KOPT-K1 (cell line): ENCODE results near the gene DCDC2C.

Experiments used
- H3K27ac ChIP-seq: fragments of 200-600 bp; sonication (generic); 2 replicates; pipeline ENCODE4 v1.5.1; 2016; ENCODE audit warnings: antibody characterized with exemption, mild to moderate bottlenecking, low read depth, low read length; ENCODE audit not compliant: poor library complexity, severe bottlenecking
- H3K36me3 ChIP-seq: fragments of 200-600 bp; sonication (generic); 2 replicates; pipeline ENCODE4 v1.5.1; 2017; ENCODE audit warnings: antibody characterized with exemption, mild to moderate bottlenecking, low read length, moderate library complexity; ENCODE audit not compliant: insufficient read depth
- H3K9me3 ChIP-seq: fragments of 200-600 bp; sonication (generic); 2 replicates; pipeline ENCODE4 v1.5.1; 2017; ENCODE audit warnings: antibody characterized with exemption, low read length, mild to moderate bottlenecking; ENCODE audit not compliant: insufficient read depth, poor library complexity, severe bottlenecking

Gene DCDC2C

GRCh38 chr2:3666613-3666975 is 36.8 kb upstream of the DCDC2C start:
- no peaks in the 10 kb centered on the region for H3K36me3 ChIP-seq
- no peak overlapping the region for H3K27ac ChIP-seq
- H3K9me3 ChIP-seq: no peaks in the 10 kb centered on the region

GRCh38 chr2:3667151-3667631 is 36.2 kb upstream of the DCDC2C start:
- Histone ChIP-seq H3K36me3 (no peaks in the 10 kb centered on the region), H3K9me3 (no peaks in the 10 kb centered on the region), H3K27ac (no peak overlapping the region)

- Histone ChIP-seq H3K27ac (no peak overlapping the region), H3K9me3 (no peaks in the 10 kb centered on the region), H3K36me3 (no peaks in the 10 kb centered on the region)
Measured at GRCh38 chr2:3669656-3670055, 33.7 kb upstream of the DCDC2C start.

- Histone ChIP-seq H3K27ac (no peak overlapping the region), H3K36me3 (no peaks in the 10 kb centered on the region), H3K9me3 (no peaks in the 10 kb centered on the region)
Measured at GRCh38 chr2:3670376-3670775, 33.0 kb upstream of the DCDC2C start.

GRCh38 chr2:3670941-3671340 is 32.4 kb upstream of the DCDC2C start:
- Histone ChIP-seq H3K27ac (no peak overlapping the region), H3K36me3 (no peaks in the 10 kb centered on the region), H3K9me3 (no peaks in the 10 kb centered on the region)

- H3K36me3 ChIP-seq: no peaks in the 10 kb centered on the region
- no peaks in the 10 kb centered on the region for H3K9me3 ChIP-seq
- no peak overlapping the region for H3K27ac ChIP-seq
Measured at GRCh38 chr2:3672861-3673678, 30.3 kb upstream of the DCDC2C start.

- Histone ChIP-seq H3K27ac (no peak overlapping the region), H3K36me3 (no peaks in the 10 kb centered on the region), H3K9me3 (no peaks in the 10 kb centered on the region)
Measured at GRCh38 chr2:3674066-3674845, 29.1 kb upstream of the DCDC2C start.

GRCh38 chr2:3675687-3676086 is 27.7 kb upstream of the DCDC2C start:
- no peaks in the 10 kb centered on the region for H3K36me3 ChIP-seq

GRCh38 chr2:3677436-3677835 is 25.9 kb upstream of the DCDC2C start:
- Histone ChIP-seq H3K36me3 (no peaks in the 10 kb centered on the region), H3K9me3 (no peaks in the 10 kb centered on the region), H3K27ac (no peak overlapping the region)

More at GRCh38 chr2:3675687-3676086, 27.7 kb upstream of the DCDC2C start:
- H3K9me3 ChIP-seq: no peaks in the 10 kb centered on the region
- no peak overlapping the region for H3K27ac ChIP-seq

GRCh38 chr2:3678212-3678611 is 25.2 kb upstream of the DCDC2C start:
- Histone ChIP-seq H3K36me3 (no peaks in the 10 kb centered on the region), H3K27ac (no peak overlapping the region), H3K9me3 (no peaks in the 10 kb centered on the region)

- no peaks in the 10 kb centered on the region for H3K36me3 ChIP-seq
- H3K9me3 ChIP-seq: no peaks in the 10 kb centered on the region
- no peak overlapping the region for H3K27ac ChIP-seq
Measured at GRCh38 chr2:3679180-3679579, 24.2 kb upstream of the DCDC2C start.

GRCh38 chr2:3679616-3680393 is 23.6 kb upstream of the DCDC2C start:
- Histone ChIP-seq H3K36me3 (no peaks in the 10 kb centered on the region), H3K9me3 (no peaks in the 10 kb centered on the region), H3K27ac (no peak overlapping the region)

GRCh38 chr2:3680548-3681345 is 22.6 kb upstream of the DCDC2C start:
- Histone ChIP-seq H3K9me3 (no peaks in the 10 kb centered on the region), H3K27ac (no peak overlapping the region), H3K36me3 (no peaks in the 10 kb centered on the region)

GRCh38 chr2:3681625-3682024 is 21.8 kb upstream of the DCDC2C start:
- Histone ChIP-seq H3K36me3 (no peaks in the 10 kb centered on the region), H3K27ac (no peak overlapping the region), H3K9me3 (no peaks in the 10 kb centered on the region)
